ENCODE results near the gene FASLG.

Gene FASLG

DNA sequence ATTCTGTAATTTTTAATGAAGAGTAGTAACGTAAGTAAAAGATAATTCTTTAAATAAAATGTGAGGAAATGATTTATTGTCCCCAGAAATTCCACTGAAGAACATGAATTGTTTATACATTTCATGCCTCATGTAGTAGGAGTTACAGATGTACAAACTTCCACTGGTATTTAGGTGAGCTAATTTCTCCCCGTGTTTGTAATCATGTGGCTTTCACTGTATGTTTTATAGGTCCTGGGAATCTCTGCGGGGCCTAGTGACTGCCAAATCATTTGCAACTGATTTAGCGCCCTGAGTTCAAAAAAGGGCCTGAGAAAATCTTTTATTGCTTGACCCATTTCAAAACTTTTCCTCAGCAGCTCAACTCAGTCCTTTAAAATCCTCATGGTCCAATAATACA lies 30.5 kb upstream of the FASLG start:
- H3K4me3 ChIP-seq (replicated peaks; ENCODE audit: insufficient read depth, low read length) = no peak overlapping the region
- TF ChIP-seq POLR2AphosphoS5 (IDR thresholded peaks at IDR 0.05; ENCODE audit: low read depth) = no peak
- TF ChIP-seq, protein P1, sequence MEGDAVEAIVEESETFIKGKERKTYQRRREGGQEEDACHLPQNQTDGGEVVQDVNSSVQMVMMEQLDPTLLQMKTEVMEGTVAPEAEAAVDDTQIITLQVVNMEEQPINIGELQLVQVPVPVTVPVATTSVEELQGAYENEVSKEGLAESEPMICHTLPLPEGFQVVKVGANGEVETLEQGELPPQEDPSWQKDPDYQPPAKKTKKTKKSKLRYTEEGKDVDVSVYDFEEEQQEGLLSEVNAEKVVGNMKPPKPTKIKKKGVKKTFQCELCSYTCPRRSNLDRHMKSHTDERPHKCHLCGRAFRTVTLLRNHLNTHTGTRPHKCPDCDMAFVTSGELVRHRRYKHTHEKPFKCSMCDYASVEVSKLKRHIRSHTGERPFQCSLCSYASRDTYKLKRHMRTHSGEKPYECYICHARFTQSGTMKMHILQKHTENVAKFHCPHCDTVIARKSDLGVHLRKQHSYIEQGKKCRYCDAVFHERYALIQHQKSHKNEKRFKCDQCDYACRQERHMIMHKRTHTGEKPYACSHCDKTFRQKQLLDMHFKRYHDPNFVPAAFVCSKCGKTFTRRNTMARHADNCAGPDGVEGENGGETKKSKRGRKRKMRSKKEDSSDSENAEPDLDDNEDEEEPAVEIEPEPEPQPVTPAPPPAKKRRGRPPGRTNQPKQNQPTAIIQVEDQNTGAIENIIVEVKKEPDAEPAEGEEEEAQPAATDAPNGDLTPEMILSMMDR (IDR thresholded peaks at IDR 0.05; ENCODE audit: insufficient read depth, low read length) = no peak
- no peak for TF ChIP-seq SPI1 (IDR thresholded peaks at IDR 0.05; ENCODE audit: borderline replicate concordance, low read depth)
- no peak for TF ChIP-seq GABPA (IDR thresholded peaks at IDR 0.05; ENCODE audit: low read depth)
- TF ChIP-seq, protein P2, sequence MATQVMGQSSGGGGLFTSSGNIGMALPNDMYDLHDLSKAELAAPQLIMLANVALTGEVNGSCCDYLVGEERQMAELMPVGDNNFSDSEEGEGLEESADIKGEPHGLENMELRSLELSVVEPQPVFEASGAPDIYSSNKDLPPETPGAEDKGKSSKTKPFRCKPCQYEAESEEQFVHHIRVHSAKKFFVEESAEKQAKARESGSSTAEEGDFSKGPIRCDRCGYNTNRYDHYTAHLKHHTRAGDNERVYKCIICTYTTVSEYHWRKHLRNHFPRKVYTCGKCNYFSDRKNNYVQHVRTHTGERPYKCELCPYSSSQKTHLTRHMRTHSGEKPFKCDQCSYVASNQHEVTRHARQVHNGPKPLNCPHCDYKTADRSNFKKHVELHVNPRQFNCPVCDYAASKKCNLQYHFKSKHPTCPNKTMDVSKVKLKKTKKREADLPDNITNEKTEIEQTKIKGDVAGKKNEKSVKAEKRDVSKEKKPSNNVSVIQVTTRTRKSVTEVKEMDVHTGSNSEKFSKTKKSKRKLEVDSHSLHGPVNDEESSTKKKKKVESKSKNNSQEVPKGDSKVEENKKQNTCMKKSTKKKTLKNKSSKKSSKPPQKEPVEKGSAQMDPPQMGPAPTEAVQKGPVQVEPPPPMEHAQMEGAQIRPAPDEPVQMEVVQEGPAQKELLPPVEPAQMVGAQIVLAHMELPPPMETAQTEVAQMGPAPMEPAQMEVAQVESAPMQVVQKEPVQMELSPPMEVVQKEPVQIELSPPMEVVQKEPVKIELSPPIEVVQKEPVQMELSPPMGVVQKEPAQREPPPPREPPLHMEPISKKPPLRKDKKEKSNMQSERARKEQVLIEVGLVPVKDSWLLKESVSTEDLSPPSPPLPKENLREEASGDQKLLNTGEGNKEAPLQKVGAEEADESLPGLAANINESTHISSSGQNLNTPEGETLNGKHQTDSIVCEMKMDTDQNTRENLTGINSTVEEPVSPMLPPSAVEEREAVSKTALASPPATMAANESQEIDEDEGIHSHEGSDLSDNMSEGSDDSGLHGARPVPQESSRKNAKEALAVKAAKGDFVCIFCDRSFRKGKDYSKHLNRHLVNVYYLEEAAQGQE (IDR thresholded peaks at IDR 0.05; ENCODE audit: insufficient replicate concordance, low read depth) = no peak
- DNase-seq (ENCODE audit: low read depth in 1 of 2, low spot score in 1 of 2) = no peak
- H3K27me3 ChIP-seq (ENCODE audit: insufficient read depth, poor library complexity, severe bottlenecking) = no peaks in the 10 kb centered on the region
- no peak overlapping the region for H3K27ac ChIP-seq (replicated peaks)

DNA sequence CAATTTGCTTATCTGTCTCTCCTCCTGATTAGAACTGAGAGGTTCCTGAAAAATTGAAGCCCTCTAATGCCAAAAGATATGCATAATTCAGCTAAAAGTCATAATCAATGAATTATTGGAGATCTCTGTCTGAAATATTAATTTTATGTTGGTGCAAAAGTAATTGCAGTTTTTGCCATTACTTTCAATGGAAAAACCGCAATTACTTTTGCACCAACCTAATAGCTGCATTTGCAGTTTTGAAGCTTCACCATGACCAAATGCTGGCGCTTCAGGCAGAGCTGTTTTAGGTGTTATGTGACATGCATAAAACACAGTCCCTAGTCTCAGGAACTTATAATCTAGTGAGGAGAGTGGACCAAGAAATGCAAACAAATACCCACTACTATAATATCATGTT lies 29.7 kb upstream of the FASLG start:
- Histone ChIP-seq H3K27ac (replicated peaks) (no peak overlapping the region), H3K27me3 (ENCODE audit: insufficient read depth, poor library complexity, severe bottlenecking) (no peaks in the 10 kb centered on the region), H3K4me3 (replicated peaks; ENCODE audit: insufficient read depth, low read length) (no peak overlapping the region)
- TF ChIP-seq POLR2AphosphoS5 (IDR thresholded peaks at IDR 0.05; ENCODE audit: low read depth) = no peak
- TF ChIP-seq SPI1 (IDR thresholded peaks at IDR 0.05; ENCODE audit: borderline replicate concordance, low read depth) = no peak
- TF ChIP-seq GABPA (IDR thresholded peaks at IDR 0.05; ENCODE audit: low read depth) = no peak
- TF ChIP-seq, protein P1 (IDR thresholded peaks at IDR 0.05; ENCODE audit: insufficient read depth, low read length) = no peak
- TF ChIP-seq, protein P2 (IDR thresholded peaks at IDR 0.05; ENCODE audit: insufficient replicate concordance, low read depth) = no peak
- no peak for DNase-seq (ENCODE audit: low read depth in 1 of 2, low spot score in 1 of 2)

DNA sequence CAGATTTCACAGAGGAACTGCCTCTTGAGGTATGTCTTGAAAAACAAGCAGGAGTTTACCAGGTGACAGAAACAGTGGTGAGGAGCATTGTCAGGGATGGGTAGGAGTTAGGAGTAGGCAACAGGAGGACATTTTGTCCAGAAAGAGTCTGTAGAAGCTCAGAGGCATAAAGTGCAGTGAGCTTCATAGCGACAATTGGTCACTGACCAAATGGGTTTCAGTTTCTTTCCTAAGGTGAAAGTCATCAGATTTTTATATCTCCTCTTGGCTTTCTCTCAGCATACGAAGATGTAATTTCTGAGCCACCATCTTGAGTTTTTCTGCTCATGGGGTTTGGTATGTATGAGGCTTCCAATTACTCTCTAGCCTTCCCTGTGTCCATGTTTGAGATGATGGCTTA lies 29.3 kb upstream of the FASLG start:
- DNase-seq (ENCODE audit: low read depth in 1 of 2, low spot score in 1 of 2) = no peak
- Histone ChIP-seq H3K4me3 (replicated peaks; ENCODE audit: insufficient read depth, low read length) (no peak overlapping the region), H3K27ac (replicated peaks) (no peak overlapping the region), H3K27me3 (ENCODE audit: insufficient read depth, poor library complexity, severe bottlenecking) (no peaks in the 10 kb centered on the region)
- TF ChIP-seq GABPA (IDR thresholded peaks at IDR 0.05; ENCODE audit: low read depth) (no peak), POLR2AphosphoS5 (IDR thresholded peaks at IDR 0.05; ENCODE audit: low read depth) (no peak), SPI1 (IDR thresholded peaks at IDR 0.05; ENCODE audit: borderline replicate concordance, low read depth) (no peak)
- TF ChIP-seq, protein P1 (IDR thresholded peaks at IDR 0.05; ENCODE audit: insufficient read depth, low read length) = no peak
- TF ChIP-seq, protein P2 (IDR thresholded peaks at IDR 0.05; ENCODE audit: insufficient replicate concordance, low read depth) = no peak
